OCI-LY3 (cell line): ENCODE measurements around the gene GAB2.
A peak's percentile ranks its signal among the peaks of the same experiment; 100 is the strongest.

ENCODE experiments used
- H2AFZ ChIP-seq: fragments of 200-600, 300-600 bp; shearing (Covaris generic); 2 replicates; pipeline ENCODE4 v1.6.0; 2014; ENCODE audit warnings: antibody characterized with exemption, low read depth, low read length
- H3K27ac ChIP-seq: fragments of 200-600, 300-600 bp; sonication (generic); 2 replicates; pipeline ENCODE4 v1.5.1; 2014; ENCODE audit warnings: mild to moderate bottlenecking, low read length, moderate library complexity, mixed read lengths
- H3K27me3 ChIP-seq: fragments of 200-600, 300-600 bp; sonication (generic); 2 replicates; pipeline ENCODE4 v1.6.1; 2014; ENCODE audit warnings: low read depth, low read length, mixed read lengths
- H3K36me3 ChIP-seq: fragments of 200-600, 300-600 bp; sonication (generic); replicated peaks from 2 replicates; pipeline ENCODE3; 2014; ENCODE audit warnings: low read depth, low read length, mixed read lengths
- H3K4me1 ChIP-seq: fragments of 300-600, 200-600 bp; sonication (generic); 2 replicates; pipeline ENCODE4 v1.6.1; 2014; ENCODE audit warnings: low read length, mixed read lengths
- H3K4me2 ChIP-seq: fragments of 200-600, 300-600 bp; sonication (generic); 2 replicates; pipeline ENCODE4 v1.6.1; 2014; ENCODE audit warnings: low read length, mixed read lengths
- H3K4me3 ChIP-seq: fragments of 300-600, 200-600 bp; sonication (generic); 2 replicates; pipeline ENCODE4 v1.5.1; 2014; ENCODE audit warnings: antibody characterized with exemption, mild to moderate bottlenecking, low read length, moderate library complexity
- H3K79me2 ChIP-seq: fragments of 300-600, 200-600 bp; shearing (Covaris generic); 2 replicates; pipeline ENCODE4 v1.6.1; 2014; ENCODE audit warnings: mild to moderate bottlenecking, low read length, mixed read lengths
- H3K9ac ChIP-seq: fragments of 300-600, 200-600 bp; shearing (Covaris generic); 2 replicates; pipeline ENCODE4 v1.6.0; 2014; ENCODE audit warnings: mild to moderate bottlenecking, low read length, moderate library complexity
- H3K9me3 ChIP-seq: fragments of 200-600, 300-600 bp; shearing (Covaris generic); 2 replicates; pipeline ENCODE4 v1.6.1; 2014; ENCODE audit warnings: low read length, mixed read lengths; ENCODE audit not compliant: insufficient read depth
- H4K20me1 ChIP-seq: fragments of 200-600, 300-600 bp; sonication (generic); 2 replicates; pipeline ENCODE4 v1.6.1; 2016; ENCODE audit warnings: low read length, mixed read lengths; ENCODE audit not compliant: insufficient read depth
- CTCF ChIP-seq: fragments of 200-600, 300-600 bp; sonication (generic); IDR thresholded peaks from 2 replicates; pipeline ENCODE4 v1.5.1; 2014; ENCODE audit warnings: antibody characterized with exemption, low read length, low read depth
- EZH2phosphoT487 ChIP-seq: fragments of 200-600 bp; shearing (Covaris generic); IDR thresholded peaks from 2 replicates; pipeline ENCODE4 v1.6.1; 2018; ENCODE audit warnings: antibody characterized with exemption, mixed run types, low read depth

GAB2 gene

DNA sequence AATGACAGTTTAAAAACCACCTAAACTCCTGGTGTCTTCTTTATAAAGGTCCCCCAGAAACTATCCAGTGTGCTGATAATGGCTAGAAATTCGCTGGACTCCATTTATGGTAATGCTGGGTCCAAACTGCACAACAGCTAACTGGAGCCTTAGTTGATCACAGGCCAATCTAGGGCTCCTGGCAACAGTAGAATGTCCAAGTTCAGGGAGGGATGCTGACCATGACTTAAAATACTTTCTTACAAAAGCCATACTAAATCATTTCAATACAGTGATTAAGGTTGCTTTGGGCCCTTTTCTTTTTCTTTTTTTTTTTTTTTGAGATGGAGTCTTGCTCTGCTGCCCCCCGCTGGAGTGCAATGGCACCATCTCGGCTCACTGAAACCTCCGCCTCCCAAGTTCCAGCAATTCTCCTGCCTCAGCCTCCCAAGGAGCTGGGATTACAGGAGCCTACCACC, 14.5 kb upstream of the GAB2 start:
- TF ChIP-seq CTCF (peak; percentile 58), EZH2phosphoT487 (no peak)

DNA sequence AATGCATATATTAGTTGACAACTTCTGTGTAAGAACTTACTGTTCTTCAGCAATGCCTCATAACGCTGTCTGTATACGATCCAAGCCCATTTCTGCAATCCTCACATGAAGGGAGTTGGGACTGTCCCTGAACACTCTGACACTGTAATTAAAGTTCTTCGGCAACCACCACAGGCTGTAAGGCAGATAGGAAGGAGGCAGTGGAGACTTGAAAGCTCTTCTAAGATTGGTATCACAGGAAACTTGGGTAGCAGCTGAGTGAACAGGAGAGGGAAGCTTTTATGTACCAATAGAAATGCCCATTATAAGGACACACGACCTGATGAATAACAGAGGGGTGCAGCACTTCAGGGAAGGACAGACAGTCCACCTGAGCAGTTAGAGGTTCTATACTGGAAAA, 12.0 kb upstream of the GAB2 start:
- peaks cover 70% of the 10 kb centered on the region for H3K4me1 ChIP-seq
- no peaks in the 10 kb centered on the region for H4K20me1 ChIP-seq
- H2AFZ ChIP-seq = no peak overlapping the region
- no peaks in the 10 kb centered on the region for H3K27me3 ChIP-seq
- H3K27ac ChIP-seq = peak overlapping the region; percentile 95
- no peaks in the 10 kb centered on the region for H3K36me3 ChIP-seq
- H3K9me3 ChIP-seq = no peaks in the 10 kb centered on the region
- H3K4me3 ChIP-seq = peak overlapping the region; percentile 8; the same call in 1 of the 2 replicates
- TF ChIP-seq CTCF = no peak
- TF ChIP-seq EZH2phosphoT487 = no peak
- H3K79me2 ChIP-seq = no peaks in the 10 kb centered on the region
- H3K9ac ChIP-seq = peak overlapping the region; percentile 13; the same call in 1 of the 2 replicates
- peak overlapping the region; percentile 94 for H3K4me2 ChIP-seq

More for the DNA sequence above, 14.5 kb upstream of the GAB2 start:
- Histone ChIP-seq H3K9me3 (no peaks in the 10 kb centered on the region), H3K9ac (no peak overlapping the region), H3K4me1 (peaks cover 46% of the 10 kb centered on the region), H3K36me3 (peaks cover 7% of the 10 kb centered on the region), H3K27me3 (no peaks in the 10 kb centered on the region), H3K27ac (no peak overlapping the region), H4K20me1 (no peaks in the 10 kb centered on the region), H3K4me2 (no peak overlapping the region), H2AFZ (no peak overlapping the region), H3K79me2 (no peaks in the 10 kb centered on the region), H3K4me3 (no peak overlapping the region)

- Histone ChIP-seq H3K27ac (peak overlapping the region; percentile 95), H4K20me1 (no peaks in the 10 kb centered on the region), H3K4me3 (0 out of 2 replicates have a peak overlapping the region, but pooled peaks have one; percentile 1), H3K4me2 (peak overlapping the region; percentile 94), H3K4me1 (peaks cover 75% of the 10 kb centered on the region), H3K9ac (peak overlapping the region; percentile 75; the same call in 1 of the 2 replicates), H3K79me2 (no peaks in the 10 kb centered on the region), H3K9me3 (no peaks in the 10 kb centered on the region), H3K36me3 (no peaks in the 10 kb centered on the region), H3K27me3 (no peaks in the 10 kb centered on the region), H2AFZ (no peak overlapping the region)
- no peak for TF ChIP-seq EZH2phosphoT487
- TF ChIP-seq CTCF = no peak
These were observed 11.6 kb upstream of the GAB2 start for GRCh38 chr11:78429209-78429608.

DNA sequence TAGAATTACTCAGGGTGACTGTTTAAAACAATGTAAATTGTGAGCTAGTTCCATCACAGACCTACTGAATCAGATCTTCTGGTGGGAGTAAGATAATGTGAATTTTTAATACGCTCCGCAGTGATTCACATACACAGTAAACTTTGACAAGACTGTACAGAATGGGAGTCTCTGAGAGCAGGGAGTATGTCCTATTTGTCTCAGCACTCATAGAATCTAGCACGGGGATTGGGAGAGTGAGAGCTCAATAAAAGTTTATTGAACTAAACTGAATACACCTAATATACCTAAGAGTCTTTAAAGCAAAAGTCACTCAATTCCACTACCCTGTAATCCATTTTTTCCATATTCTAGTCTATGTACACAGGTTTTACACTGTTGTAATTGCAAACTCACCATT, 11.2 kb upstream of the GAB2 start:
- TF ChIP-seq EZH2phosphoT487 (no peak), CTCF (no peak)
- Histone ChIP-seq H3K9me3 (no peaks in the 10 kb centered on the region), H3K9ac (peak overlapping the region; percentile 75; the same call in 1 of the 2 replicates), H3K36me3 (no peaks in the 10 kb centered on the region), H3K27ac (peak overlapping the region; percentile 95), H2AFZ (no peak overlapping the region), H3K79me2 (no peaks in the 10 kb centered on the region), H3K4me3 (peak overlapping the region; percentile 67), H3K27me3 (no peaks in the 10 kb centered on the region), H3K4me1 (peaks cover 79% of the 10 kb centered on the region), H4K20me1 (no peaks in the 10 kb centered on the region), H3K4me2 (peak overlapping the region; percentile 94)
